ELF-1 (cell line): ENCODE measurements around the gene PDAP1.
"Not testable (repeated sequence)": the region's sequence is repeated elsewhere in the genome, so short reads cannot be mapped to it uniquely, and the experiment has no call there.

Experiments
- DNase-seq: peaks from one replicate; pipeline ENCODE4 v3.0.0-alpha.2; 2016; ENCODE audit warnings: low read depth, low spot score

The PDAP1 gene

GRCh38 chr7:99379043-99379577 is 29.3 kb downstream of the PDAP1 start:
- DNase-seq: peak; percentile 70

- DNase-seq: peak; percentile 79
Observed at GRCh38 chr7:99375070-99375807, 33.2 kb downstream of the PDAP1 start.

- peak; percentile 60 for DNase-seq
Observed at GRCh38 chr7:99374111-99375064, 34.0 kb downstream of the PDAP1 start, which contains the start of gene ARPC1B. TSS of gene ARPC1B (plus strand) at chr7:99374730. CDS start at chr7:99385715, 10,985 bp downstream.

GRCh38 chr7:99373091-99374066 is 35.0 kb downstream of the PDAP1 start:
- no peak for DNase-seq

- DNase-seq: peak; percentile 90
Observed at GRCh38 chr7:99372275-99373090, 35.9 kb downstream of the PDAP1 start.

GRCh38 chr7:99371376-99371920 is 36.9 kb downstream of the PDAP1 start:
- no peak for DNase-seq

GRCh38 chr7:99369767-99370391 is 38.5 kb downstream of the PDAP1 start:
- DNase-seq: no peak

GRCh38 chr7:99368750-99369389 is 39.5 kb downstream of the PDAP1 start:
- no peak for DNase-seq

GRCh38 chr7:99366646-99367045 is 41.8 kb downstream of the PDAP1 start:
- peak; percentile 37 for DNase-seq

- peak; percentile 75 for DNase-seq
Observed at GRCh38 chr7:99365318-99366141, 42.9 kb downstream of the PDAP1 start.

GRCh38 chr7:99363286-99363685 is 45.1 kb downstream of the PDAP1 start:
- no peak for DNase-seq

GRCh38 chr7:99362801-99363200 is 45.6 kb downstream of the PDAP1 start:
- DNase-seq: no peak

- DNase-seq: peak; percentile 95
Observed at GRCh38 chr7:99359465-99360154, 48.8 kb downstream of the PDAP1 start.

- not testable (repeated sequence) for DNase-seq
Observed at GRCh38 chr7:99358521-99358920, 49.9 kb downstream of the PDAP1 start.

GRCh38 chr7:99357701-99358490 is 50.5 kb downstream of the PDAP1 start:
- DNase-seq: no peak

GRCh38 chr7:99355098-99355497 is 53.3 kb downstream of the PDAP1 start:
- no peak for DNase-seq

- no peak for DNase-seq
Observed at GRCh38 chr7:99352247-99352646, 56.1 kb downstream of the PDAP1 start.
